ENCODE measurements around the gene PDZD4. TPM values are rescaled to one million over a fixed set of nuclear protein-coding genes. Genes with fewer than 3 reads are reported as not detected.

The PDZD4 gene
- total RNA-seq, 1 experiment from 2014 or later: 1.8 TPM

GRCh38 chrX:153764786-153765137 is 65.6 kb downstream of the PDZD4 start:
- ChIA-PET CTCF (no interaction called here), POLR2A (no interaction called here)
- TF ChIP-seq CTCF (IDR thresholded peaks at IDR 0.05; ENCODE audit: insufficient read depth in 1 of 2, low read depth in 1 of 2, low read length in 1 of 2, severe bottlenecking in 1 of 2, unreplicated experiment in 1 of 2): no peak
- no peaks in the 10 kb centered on the region for H3K9me3 ChIP-seq
- DNase-seq: no peak
- H3K36me3 ChIP-seq (ENCODE audit: control insufficient read depth, insufficient read depth, low read length): no peaks in the 10 kb centered on the region
- peaks cover 4% of the 10 kb centered on the region for H3K36me3 Mint-ChIP-seq (ENCODE audit: insufficient read depth, unreplicated experiment)
- no peak overlapping the region for H3K4me3 Mint-ChIP-seq (ENCODE audit: unreplicated experiment)
- no peaks in the 10 kb centered on the region for H3K9me3 Mint-ChIP-seq (ENCODE audit: unreplicated experiment)
- H3K27me3 ChIP-seq (replicated peaks; ENCODE audit: control insufficient read depth, insufficient read depth, low read length): no peaks in the 10 kb centered on the region
- no peaks in the 10 kb centered on the region for H3K4me1 ChIP-seq
- H3K27ac Mint-ChIP-seq (ENCODE audit: unreplicated experiment): no peak overlapping the region
- H3K27me3 Mint-ChIP-seq (ENCODE audit: insufficient read depth, unreplicated experiment): no peaks in the 10 kb centered on the region
- no TSS peak for BruUV-seq (replicated peaks)
- intact Hi-C loops (cut with micrococcal nuclease; ENCODE audit: unreplicated experiment): loop anchor here (1.0 kb wide), 2 partner anchors 160 to 183 kb away; no protein-coding TSS in a partner anchor
- H3K4me3 ChIP-seq (ENCODE audit: low read depth, low read length): no peak overlapping the region
- no peaks in the 10 kb centered on the region for H3K4me1 Mint-ChIP-seq (ENCODE audit: low read depth, unreplicated experiment)

- intact Hi-C loops (cut with micrococcal nuclease; ENCODE audit: unreplicated experiment): loop anchor here (1.0 kb wide), 2 partner anchors 160 to 183 kb away; no protein-coding TSS in a partner anchor
- CTCF ChIA-PET: no interaction called here
These were observed 66.2 kb downstream of the PDZD4 start, which contains the start of gene PLXNB3 for GRCh38 chrX:153763989-153764755. PLXNB3 (plus strand) TSS chrX:153764249; CDS start chrX:153765536, 1,287 bp downstream.

GRCh38 chrX:153763298-153763932 is 66.9 kb downstream of the PDZD4 start:
- Mint-ChIP-seq H3K27ac (ENCODE audit: unreplicated experiment) (no peak overlapping the region), H3K4me1 (ENCODE audit: low read depth, unreplicated experiment) (no peaks in the 10 kb centered on the region), H3K27me3 (ENCODE audit: insufficient read depth, unreplicated experiment) (no peaks in the 10 kb centered on the region), H3K4me3 (ENCODE audit: unreplicated experiment) (no peak overlapping the region), H3K9me3 (ENCODE audit: unreplicated experiment) (no peaks in the 10 kb centered on the region), H3K36me3 (ENCODE audit: insufficient read depth, unreplicated experiment) (peaks cover 4% of the 10 kb centered on the region)
- Histone ChIP-seq H3K27me3 (replicated peaks; ENCODE audit: control insufficient read depth, insufficient read depth, low read length) (no peaks in the 10 kb centered on the region), H3K36me3 (ENCODE audit: control insufficient read depth, insufficient read depth, low read length) (no peaks in the 10 kb centered on the region), H3K4me3 (ENCODE audit: low read depth, low read length) (no peak overlapping the region), H3K9me3 (no peaks in the 10 kb centered on the region), H3K4me1 (no peaks in the 10 kb centered on the region)
- intact Hi-C loops (cut with micrococcal nuclease; ENCODE audit: unreplicated experiment): no loop called here
- DNase-seq: no peak
- BruUV-seq (replicated peaks): no TSS peak
- ChIA-PET POLR2A (no interaction called here), CTCF (no interaction called here)
- TF ChIP-seq CTCF (IDR thresholded peaks at IDR 0.05; ENCODE audit: insufficient read depth in 1 of 2, low read depth in 1 of 2, low read length in 1 of 2, severe bottlenecking in 1 of 2, unreplicated experiment in 1 of 2): no peak

More at GRCh38 chrX:153763989-153764755, 66.2 kb downstream of the PDZD4 start, which contains the start of gene PLXNB3:
- Mint-ChIP-seq H3K27ac (ENCODE audit: unreplicated experiment) (no peak within 1 kb of the TSS), H3K4me1 (ENCODE audit: low read depth, unreplicated experiment) (no peaks in the 10 kb centered on the region), H3K9me3 (ENCODE audit: unreplicated experiment) (no peaks in the 10 kb centered on the region), H3K36me3 (ENCODE audit: insufficient read depth, unreplicated experiment) (peaks cover 4% of the 10 kb centered on the region), H3K4me3 (ENCODE audit: unreplicated experiment) (no peak within 1 kb of the TSS), H3K27me3 (ENCODE audit: insufficient read depth, unreplicated experiment) (no peaks in the 10 kb centered on the region)
- Histone ChIP-seq H3K9me3 (no peaks in the 10 kb centered on the region), H3K27me3 (replicated peaks; ENCODE audit: control insufficient read depth, insufficient read depth, low read length) (no peaks in the 10 kb centered on the region), H3K4me3 (ENCODE audit: low read depth, low read length) (no peak within 1 kb of the TSS), H3K36me3 (ENCODE audit: control insufficient read depth, insufficient read depth, low read length) (no peaks in the 10 kb centered on the region), H3K4me1 (no peaks in the 10 kb centered on the region)
- BruUV-seq (replicated peaks): no TSS peak
- POLR2A ChIA-PET: no interaction called here
- DNase-seq: peak; percentile 66 to 75
- TF ChIP-seq CTCF (IDR thresholded peaks at IDR 0.05; ENCODE audit: insufficient read depth in 1 of 2, low read depth in 1 of 2, low read length in 1 of 2, severe bottlenecking in 1 of 2, unreplicated experiment in 1 of 2): peak; percentile 58 to 75

Measured in Caco-2 (cell line).